Hematopoietic multipotent progenitor cell treated with erythropoietin and hydrocortisone succinate and interleukin-3 and kit ligand, for 17 days (in vitro differentiated cells): ENCODE results near the gene MIPEP.
"Not testable (repeated sequence)": the region's sequence is repeated elsewhere in the genome, so short reads cannot be mapped to it uniquely, and the experiment has no call there.

Source experiments
- DNase-seq: peaks from one replicate; pipeline ENCODE4 v3.0.0-alpha.2; 2015; ENCODE audit warnings: low spot score

Gene MIPEP

DNA sequence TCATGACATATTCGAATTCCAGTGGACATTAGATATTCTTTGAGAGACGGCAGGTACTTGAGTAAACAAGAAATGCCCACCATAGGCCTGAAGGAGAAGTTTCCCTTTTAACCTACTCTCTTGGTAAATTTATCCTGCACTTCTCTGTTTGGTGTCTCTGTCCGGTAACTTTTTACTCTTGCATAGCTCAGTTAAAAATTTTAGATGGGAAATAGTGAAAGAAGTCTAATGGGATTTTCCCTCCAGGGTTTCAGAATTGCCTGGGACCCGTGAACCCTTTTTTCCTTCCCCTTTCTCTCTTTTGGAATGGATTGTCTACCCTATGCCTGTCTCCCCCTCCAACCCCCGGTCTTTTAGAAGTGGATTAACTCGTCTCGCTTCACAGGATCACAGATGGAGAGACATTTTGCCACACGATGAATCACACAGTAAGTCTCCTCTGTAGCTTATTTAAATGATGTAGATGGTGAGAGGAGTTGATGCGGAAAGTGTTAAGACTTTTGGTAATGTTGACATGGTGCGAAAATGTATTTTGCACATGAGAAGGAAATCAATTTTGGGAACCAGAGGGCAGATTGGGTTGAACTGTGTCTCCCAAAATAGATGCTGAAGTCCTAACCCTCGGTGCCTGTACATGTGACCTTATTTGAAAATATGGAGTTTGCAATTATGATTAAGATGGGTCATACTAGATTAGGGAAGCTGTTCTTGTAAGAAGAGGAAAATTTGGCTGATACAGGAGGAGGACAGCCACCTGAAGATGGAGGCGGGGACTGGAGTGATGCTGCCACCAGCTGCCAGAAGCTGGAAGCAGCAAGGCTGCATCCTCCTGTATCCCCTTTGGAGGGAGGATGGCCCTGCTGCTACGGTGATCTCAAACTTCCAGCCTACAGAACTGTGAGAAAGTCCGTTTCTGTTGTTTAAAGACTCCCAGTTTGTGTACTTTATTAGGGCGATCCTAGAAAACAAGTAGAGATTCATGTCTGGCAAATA is 711 bp upstream of the MIPEP start:
- DNase-seq, result no peak

DNA sequence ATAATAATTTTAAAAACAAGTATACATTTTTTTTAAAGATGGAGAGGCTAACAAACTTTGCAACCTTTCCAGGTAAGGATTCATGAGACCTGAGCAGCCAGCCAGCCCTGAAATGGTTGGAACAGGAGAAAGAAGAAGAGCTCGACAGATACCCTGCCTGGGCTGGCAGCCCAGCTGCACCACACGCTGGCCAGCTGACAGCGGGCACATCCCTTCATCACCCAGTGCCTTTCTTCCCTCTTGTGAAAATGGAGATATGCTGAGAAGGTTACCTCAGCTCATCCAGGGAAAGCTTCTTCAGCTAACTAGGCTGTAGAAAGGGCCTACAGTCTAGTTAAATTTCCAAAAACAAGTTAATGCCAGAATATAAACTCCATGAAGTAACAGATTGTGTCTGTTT is 4.8 kb downstream of the MIPEP start:
- not testable (repeated sequence) for DNase-seq

DNA sequence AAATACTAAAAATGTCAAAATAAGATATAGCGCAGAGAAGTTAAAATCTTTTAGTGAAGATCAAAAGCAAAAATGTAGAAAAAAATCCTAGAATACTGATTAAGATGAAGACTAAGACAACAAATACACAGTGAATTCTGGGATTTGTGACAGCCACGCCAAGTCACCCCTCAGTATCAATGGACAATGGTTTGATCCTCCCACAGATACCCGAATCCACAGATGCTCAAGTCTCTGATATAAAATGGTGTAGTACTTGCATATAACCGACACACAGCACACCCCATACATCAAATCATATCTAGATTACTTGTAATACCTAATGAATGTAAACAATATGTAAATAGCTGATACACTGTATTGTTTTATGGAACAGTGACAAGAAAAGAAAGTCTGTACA is 5.9 kb downstream of the MIPEP start:
- no peak for DNase-seq

DNA sequence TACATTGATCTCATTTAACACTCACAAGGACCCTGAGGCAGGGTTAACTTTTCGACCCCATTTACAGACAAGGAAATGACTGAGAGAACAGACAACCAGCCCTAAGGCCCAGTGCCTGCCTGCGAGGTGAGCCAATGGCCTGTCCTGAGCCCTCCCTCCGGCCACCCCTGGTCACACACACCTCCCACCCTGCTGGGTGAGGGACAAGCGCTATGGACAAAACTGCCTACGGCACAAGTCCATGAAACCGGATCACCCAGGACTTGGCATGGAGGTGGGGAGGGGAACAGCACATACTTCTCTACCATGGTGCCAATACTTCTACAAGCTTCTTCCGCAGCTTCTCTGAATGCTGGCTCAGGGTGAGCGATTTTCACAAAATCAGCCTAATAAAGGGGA is 7.8 kb downstream of the MIPEP start:
- DNase-seq, result not testable (repeated sequence)

DNA sequence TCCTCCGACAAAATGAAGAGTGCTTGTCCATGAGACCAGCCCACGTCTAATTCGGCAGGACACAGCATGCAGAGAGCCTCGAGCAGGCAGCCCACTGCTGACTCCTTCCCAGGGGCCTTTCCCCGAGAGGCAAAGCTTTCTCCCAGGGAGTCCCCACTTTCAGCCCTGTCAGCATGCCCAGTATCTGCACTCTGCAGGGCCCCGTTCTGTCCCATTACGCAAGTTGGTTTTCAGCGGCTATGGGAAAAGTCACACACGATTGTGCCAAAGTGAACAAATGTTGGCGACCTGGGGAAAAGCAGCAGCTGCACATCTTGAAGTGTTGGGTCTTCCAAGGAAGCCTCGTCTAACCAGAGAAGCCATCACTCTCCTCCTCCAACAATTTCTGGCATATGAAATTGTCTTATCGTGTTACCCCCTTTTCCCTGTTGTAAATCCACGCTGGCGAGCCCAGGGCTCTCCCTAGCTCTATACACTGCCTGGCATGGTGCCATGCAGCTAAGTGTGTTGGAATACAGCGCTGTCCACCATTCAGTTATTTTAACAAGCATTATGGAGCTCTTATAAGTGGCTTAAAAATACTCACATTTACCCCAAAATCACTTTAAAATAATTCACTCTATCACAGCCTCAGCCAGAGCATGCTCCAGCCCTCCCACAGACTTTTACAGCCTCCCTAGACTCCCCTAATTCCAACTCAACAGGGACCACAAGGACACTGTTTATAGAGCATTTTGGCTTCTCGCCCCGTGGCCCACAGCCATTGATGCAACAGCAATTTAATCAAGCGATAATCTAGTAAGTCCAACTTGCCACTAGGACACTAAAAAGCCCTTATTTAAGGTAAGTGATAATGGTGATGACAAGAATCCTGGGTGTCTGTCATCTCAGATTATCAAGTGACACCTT is 8.5 kb downstream of the MIPEP start:
- not testable (repeated sequence) for DNase-seq

DNA sequence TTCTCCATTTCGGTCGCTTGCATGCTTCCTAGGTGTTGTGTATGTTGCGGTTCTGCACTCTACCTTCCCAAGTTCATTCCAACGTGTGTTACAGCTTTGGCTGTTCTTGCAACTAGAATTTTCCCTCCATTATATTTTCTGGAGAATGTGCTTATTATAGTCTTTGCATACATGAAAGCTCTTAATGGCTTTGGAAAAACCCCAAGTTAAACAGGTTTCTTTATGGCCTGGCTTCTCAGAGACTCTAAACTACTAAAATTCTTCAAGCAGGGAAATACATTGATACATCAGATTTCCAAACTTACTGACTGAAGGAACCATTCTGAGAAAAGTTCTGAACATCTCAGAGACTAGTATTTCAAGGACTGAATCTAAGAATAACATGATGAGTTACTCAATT is 11.9 kb downstream of the MIPEP start:
- DNase-seq, result no peak

DNA sequence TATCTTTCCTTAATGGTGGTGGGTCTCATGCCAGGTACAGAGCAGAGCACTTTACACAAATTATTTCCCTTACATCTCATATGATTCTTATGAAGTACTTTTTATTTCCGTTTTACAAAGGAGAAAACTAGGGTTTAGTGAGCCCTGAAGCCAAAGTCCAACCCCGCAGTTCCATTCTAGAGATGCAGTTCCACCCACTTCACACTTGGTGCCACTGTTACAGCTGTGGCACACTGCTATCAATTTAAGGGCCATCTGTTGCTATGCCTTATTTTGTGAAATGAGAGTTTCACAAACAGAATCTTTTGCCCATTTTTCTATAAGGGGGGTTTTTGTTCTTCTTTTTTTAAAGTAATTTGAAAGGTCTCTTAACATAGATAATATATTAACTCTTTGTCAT is 12.9 kb downstream of the MIPEP start:
- DNase-seq, result no peak

DNA sequence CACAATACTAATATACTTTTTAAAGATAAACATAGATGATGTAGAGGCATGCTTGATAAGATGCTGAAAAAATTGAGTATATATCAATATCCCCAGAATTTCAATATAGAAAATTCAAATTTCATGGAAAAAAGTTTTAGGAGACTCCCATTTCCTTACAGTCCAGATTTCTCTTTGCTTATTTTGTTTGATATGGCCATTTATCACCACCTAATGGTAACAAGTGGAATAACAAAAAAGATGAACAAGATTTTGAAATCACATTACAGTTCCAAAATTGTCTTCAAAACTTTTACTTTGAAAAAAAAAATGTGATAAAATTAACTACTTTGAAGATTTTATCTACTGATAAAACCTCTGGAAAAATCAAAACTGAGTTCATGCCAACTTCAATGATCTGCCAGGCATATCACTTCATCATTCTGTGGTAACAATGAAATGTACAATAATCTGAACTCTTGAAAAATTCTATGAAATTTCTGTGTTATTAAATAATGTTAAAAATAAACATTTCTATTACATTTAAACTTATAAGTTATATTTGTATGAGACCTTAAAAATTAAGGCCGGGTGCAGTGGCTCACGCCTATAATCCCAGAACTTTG is 17.5 kb downstream of the MIPEP start:
- DNase-seq, result peak; percentile 44

DNA sequence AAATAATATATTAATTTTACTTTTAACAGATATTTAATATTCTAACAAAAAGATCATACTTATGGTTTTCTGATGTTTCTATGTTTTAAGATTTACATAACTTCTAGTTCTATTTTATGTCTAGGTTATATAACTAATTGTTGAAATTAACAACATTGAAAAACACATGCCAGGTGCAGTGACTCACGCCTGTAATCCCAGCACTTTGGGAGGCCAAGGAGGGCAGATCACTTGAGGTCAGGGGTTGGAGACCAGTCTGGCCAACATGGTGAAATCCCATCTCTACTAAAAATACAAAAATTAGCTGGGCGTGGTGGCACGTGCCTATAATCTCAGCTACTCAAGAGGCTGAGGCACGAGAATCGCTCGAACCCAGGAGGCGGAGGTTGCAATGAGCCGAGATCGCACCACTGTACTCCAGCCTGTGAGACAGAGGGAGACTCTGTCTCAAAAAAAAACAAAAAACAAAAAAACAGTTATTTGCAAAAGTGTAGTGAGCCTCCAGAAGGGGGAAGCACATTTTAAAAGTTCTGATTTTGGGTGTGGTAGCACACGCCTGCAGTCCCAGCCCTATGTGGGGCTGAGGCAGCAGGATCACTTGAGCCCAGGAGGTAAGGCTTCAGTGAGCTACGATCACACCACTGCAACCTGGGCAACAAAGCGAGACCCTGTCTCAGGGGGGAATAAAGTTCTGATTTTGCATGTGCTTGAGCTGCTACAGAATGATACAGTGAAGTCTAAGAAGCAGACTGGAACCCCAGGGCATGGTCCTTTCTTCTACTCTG is 18.7 kb downstream of the MIPEP start:
- no peak for DNase-seq

DNA sequence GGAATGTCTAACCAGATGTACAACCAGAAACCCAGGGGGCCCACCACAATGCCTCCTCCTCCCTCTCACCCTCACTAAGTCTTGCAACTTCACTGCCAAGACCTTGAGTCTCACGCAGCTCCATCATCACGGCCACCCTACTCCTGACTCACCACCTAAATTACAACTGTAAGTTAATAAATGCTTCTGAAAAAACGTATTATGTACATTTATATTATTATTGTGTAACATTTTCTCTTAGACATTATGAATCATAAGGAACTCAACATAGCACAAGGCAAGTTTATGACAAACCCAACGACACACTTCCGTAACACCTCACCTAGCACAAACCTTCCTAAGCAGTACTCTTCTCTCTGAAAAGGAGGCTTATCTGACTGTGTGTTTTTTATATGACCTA is 20.7 kb downstream of the MIPEP start:
- no peak for DNase-seq

DNA sequence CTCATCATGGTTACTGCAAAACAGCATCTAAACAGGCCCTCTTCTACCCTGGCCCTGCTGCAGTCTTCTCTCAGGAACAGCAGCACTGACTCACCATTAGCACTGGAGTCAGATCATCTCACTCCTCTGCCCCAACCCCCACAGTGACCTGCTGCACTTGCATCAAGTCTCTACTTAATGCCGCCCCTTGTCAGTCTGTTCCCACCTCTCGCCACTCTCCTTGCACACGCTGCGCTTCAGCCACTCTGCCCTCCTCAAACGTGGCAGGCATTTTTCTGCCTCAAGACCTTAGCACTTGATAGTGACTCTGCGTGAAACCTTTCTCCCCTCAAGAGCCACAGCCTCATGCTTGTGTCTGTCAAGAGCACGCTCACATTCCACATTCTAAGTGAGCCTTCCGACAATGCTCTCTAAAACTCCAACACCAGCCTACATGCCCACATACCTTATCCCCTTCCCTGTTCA is 22.1 kb downstream of the MIPEP start:
- no peak for DNase-seq

DNA sequence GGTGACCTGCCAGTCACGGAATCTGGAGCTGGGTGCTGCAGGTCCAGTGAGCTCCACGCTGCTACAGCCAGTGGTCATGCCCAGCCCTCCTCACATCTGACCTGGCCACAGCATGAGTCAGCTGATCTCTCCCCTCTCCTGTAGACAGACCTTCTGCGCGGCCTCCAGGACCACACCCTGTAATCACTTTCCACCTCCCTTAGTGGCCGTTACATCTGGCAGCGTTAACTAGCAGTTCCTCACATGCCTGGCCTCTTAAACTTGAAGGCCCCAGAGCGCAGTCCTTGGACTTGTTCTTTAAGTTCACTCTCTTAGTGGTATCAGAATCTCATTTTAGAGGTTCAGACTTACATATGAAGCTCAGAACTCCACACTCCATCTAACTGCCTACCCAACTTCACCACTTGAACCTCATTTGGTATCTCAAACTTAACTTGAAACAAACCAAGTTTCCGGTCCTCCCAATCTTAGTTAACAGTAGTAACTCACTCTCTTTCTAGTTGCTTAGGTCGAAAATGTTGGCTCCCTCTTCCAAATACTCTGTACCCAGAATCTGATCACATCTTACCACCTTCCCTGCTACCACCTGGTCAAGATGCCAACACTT is 22.7 kb downstream of the MIPEP start:
- DNase-seq, result peak; percentile 54

DNA sequence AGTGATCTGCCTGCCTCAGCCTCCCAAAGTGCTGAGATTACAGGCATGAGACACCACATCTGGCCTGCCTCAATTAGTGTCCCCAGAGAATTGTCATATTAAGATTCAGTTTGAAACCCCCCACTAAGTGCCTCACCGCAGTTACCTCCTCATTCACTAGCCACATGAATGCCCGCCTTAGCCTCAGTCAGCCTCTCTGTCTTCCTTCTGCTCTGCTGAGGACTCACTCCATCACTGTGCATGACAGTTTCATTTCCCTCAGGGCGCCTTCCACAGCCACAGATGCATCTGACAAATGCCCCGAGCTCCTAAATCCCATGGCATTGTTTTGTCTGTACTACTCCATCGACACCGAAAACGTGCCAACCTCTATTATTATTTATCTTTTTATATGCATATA is 23.3 kb downstream of the MIPEP start:
- no peak for DNase-seq

DNA sequence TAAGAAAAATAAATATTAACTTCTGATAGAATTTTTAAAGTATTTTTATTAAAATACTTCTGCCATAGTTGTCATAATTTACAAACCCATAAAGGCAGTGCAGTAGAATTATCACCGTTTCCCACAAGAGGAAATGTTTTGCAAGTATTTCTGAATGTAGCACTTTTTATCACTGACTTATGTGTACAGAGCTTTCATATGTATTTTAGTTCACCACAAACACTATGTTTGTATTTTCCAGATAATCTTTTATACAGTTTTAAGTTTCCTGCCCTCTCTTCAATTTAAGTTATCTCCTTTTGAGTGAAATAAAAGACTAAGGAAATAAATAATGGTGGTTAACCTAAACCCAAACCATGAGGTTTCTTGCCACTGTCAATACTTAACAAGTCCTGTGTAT is 24.2 kb downstream of the MIPEP start:
- DNase-seq, result no peak

DNA sequence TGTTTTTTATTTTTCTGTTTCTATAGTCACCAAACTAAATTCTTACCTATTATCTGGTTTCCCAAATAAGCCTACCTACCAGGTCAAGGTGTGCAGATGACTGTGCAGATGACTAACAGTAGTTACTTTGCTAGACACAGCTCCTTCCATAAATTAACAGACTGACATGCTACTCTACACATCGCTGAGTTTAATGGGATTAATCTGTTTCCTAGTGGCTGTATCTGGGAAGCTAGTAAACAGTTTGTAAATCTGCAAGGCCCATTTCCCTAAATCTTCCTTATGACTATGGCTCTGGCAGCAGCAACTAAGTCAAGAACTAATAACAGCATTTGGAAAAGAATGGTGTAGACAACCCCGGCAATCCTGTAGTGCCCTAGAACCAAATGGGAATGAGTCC is 27.9 kb downstream of the MIPEP start:
- no peak for DNase-seq

DNA sequence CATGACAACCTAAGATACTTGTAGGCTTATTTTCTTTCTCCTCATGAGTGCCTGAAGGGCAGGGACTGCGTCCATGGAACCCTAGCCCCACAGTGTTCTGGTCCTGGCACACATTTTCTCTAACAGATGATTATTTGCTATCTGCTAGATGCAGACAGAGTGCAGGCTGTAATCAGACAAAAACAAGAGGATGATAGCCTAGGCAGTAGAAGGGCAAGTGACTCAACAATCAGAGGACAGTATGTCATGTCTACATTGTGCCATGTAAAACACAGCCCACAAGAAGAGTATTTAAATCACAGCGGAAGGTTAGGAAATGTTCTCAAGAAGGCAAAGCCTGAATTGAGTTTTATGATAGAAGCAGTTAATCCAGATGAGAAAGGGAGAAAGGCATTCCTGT is 29.3 kb downstream of the MIPEP start:
- DNase-seq, result peak; percentile 20

DNA sequence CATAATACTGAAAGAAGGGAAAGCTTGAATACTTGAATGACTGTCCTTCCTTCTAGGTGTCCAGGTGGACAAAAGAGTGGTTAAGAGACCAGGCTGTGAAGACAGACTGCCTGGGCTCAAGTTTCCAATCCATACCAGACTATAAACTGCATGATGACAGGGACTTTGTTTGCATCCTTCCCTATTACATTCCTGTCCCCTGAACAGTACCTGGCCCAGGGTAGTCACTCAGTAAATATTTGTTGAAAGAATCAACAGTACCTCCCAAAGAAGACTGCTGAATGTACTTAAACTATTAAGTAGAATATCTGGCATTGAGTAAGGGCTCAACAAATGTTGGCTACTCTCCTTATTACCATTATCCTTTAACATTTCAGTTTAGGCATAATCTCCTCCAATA is 29.7 kb downstream of the MIPEP start:
- no peak for DNase-seq

DNA sequence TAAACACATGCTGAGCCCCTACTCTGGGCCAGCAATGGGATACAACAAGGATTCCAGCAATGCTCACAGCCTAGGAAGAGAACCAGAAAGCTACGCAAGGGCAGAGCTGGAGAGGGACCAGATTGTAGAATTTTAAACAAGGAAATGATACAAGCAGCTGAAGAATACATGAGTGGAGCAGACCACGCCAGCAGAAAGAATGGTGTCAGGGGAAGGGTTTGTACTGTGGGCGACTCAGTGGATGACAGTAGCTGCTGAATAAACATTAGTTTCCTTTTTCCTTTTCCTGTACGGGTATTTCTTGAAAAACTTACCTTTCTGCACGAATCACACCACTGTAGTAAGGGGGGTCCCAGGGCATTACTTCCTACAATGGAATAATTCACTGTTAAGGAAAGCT is 30.7 kb downstream of the MIPEP start:
- DNase-seq, result no peak

DNA sequence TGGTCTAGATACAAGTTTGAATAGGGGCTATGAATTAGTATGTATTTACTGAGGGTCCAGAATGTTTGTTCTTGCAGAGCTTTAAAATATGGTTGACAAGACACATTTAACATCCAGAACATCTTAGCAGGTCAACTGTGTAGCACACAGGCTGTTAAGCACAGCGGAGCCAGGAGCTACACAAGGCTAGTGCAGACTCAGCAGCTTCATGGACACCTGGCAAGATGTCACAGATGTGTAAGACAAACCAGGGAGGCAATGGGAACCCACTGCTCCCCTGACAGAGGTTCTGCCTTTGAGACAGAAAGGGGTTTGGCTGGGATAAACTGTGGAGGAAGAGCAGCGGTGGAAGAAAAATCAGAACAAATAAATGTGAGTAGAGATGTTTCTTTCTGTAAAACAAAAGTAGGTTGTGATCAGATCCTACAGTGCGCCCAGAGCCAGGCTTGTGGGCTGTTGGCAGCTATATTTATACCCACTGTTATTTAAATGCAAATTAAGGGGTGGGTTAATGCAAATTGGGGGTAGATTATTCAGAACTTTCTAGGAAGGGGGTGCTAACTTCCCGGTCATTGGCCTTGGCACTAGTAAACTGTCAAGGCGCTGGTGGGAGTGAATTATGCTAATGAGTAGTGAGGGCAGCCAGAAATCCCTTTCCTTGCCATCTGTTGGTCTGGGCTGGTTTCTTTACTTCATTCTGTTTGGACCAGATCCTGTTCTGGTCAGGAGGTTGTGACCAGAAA is 33.0 kb downstream of the MIPEP start:
- no peak for DNase-seq

DNA sequence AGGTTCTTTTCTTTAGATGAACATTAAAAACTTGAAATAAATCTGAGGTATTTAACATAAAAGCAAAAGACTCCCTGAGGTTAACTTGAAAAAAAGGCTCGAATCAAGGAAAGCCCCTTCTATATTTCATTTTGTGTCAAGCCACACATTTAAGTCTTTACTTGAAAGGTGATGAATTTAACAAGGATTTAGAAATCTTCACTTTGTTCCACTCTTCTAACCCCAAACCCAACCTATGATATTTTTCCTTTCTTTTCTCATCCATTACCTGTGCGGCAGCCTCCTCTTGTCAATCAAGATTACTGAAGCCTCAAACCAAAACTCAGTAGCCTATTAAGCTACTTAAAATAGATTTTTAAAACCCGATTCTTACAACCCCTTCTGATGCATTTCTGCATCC is 33.8 kb downstream of the MIPEP start:
- no peak for DNase-seq
